ENCODE data around the gene MLXIP. TPM values are rescaled to one million over a fixed set of nuclear protein-coding genes. Genes with fewer than 3 reads are reported as not detected.
A peak's percentile ranks its signal among the peaks of the same experiment; 100 is the strongest.

Gene MLXIP
- total and polyA plus RNA-seq, 9 of the 15 experiments (the other 6 are each of a cell fraction or from before 2014, with no cell fraction given) = 2.2 to 66.3 (median 18.1) TPM

DNA sequence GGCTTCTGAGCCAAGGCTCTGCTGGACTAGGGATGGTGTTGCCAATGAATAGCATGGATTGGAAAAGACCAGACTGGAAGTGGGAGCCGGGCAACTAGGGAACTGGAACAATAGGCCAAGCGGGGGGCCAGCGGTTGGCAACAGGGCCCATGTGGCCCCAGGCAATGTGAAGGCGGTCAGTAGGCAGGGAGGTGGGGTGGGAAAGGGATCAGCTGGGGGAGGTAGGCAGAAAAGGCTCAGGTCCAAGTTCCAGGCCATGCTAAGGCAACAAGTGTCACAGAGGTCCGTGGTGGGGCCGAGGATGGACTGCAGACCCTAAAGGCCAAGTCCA lies 14.9 kb upstream of the MLXIP start (continued):
- TF ChIP-seq, protein P1, sequence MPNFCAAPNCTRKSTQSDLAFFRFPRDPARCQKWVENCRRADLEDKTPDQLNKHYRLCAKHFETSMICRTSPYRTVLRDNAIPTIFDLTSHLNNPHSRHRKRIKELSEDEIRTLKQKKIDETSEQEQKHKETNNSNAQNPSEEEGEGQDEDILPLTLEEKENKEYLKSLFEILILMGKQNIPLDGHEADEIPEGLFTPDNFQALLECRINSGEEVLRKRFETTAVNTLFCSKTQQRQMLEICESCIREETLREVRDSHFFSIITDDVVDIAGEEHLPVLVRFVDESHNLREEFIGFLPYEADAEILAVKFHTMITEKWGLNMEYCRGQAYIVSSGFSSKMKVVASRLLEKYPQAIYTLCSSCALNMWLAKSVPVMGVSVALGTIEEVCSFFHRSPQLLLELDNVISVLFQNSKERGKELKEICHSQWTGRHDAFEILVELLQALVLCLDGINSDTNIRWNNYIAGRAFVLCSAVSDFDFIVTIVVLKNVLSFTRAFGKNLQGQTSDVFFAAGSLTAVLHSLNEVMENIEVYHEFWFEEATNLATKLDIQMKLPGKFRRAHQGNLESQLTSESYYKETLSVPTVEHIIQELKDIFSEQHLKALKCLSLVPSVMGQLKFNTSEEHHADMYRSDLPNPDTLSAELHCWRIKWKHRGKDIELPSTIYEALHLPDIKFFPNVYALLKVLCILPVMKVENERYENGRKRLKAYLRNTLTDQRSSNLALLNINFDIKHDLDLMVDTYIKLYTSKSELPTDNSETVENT (CRISPR knock-in tag; IDR thresholded peaks at IDR 0.05) = 0 out of 2 replicates have a peak, but pooled peaks have one; percentile 47

DNA sequence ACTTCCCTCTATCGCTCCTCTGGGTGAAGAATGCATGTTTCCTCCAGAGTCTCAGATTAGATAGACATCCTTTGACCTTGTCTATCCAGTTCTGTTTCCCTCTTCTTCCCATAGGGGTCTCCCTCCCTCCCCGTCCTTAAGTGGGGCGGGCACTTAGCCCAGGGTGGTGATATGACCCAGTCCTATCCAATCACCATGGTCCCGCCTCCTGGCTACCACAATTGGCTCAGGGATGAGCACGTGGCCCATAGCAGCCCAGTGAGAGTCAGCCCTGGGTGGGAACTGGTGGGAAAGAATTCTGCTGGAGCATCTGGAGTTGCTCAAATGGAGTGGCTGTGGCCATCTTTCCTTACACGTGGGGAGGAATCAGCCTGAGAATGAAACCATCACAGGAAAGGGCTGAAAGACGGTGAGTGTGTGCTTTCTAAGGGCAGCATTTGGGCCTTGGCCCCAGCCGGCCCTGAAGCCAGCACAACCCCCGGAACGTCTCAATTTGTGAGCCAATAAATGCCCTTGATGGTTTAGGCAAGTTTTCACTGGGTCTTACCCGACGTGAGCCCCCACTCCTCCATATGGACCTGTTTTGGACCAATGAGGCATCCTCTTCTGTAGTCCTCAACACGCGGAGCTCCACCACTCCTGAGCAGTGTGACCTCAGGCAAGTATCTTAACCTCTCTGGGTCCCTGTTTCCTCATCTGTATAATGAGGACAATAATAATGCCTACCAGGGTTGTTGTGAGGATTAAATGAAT lies 14.4 kb upstream of the MLXIP start:
- FAIRE-seq (peak; percentile 99), ATAC-seq (peak; percentile 97), DNase-seq (ENCODE audit: extremely low read depth in 1 of 4, low spot score in 3 of 4) (peak; percentile 96 to 99 (median 98))
- Histone ChIP-seq H3K27me3 (ENCODE audit: control insufficient read depth in 2 of 2, insufficient read depth in 2 of 2, low read length in 2 of 2) (no peaks in the 10 kb centered on the region), H3K9me1 (ENCODE audit: control insufficient read depth, insufficient read depth, low read length) (no peaks in the 10 kb centered on the region), H3K79me2 (ENCODE audit: control insufficient read depth, insufficient read depth, low read length) (peaks cover 42% of the 10 kb centered on the region), H3K27ac (ENCODE audit: extremely low read depth, low read depth, low read length) (peak overlapping the region; percentile 94), H2AFZ (ENCODE audit: low read depth, low read length) (peak overlapping the region; percentile 71), H3K4me2 (ENCODE audit: insufficient read depth, low read length) (peak overlapping the region; percentile 98), H3K4me3 (peak overlapping the region; percentile 44), H3K9me3 (replicated peaks; ENCODE audit: control insufficient read depth, insufficient read depth, low read depth, low read length) (no peaks in the 10 kb centered on the region), H4K20me1 (replicated peaks; ENCODE audit: control insufficient read depth, insufficient read depth, low read length) (no peaks in the 10 kb centered on the region), H3K9ac (ENCODE audit: insufficient read depth in 1 of 2, low read depth in 2 of 2, low read length in 2 of 2) (peak overlapping the region; percentile 91 to 94), H3K4me1 (replicated peaks in 1 of 2; ENCODE audit: control insufficient read depth in 2 of 2, insufficient read depth in 2 of 2, low read length in 2 of 2) (peaks cover 45 to 54% of the 10 kb centered on the region in 2 experiments), H3K36me3 (ENCODE audit: control insufficient read depth, insufficient read depth, low read length) (peaks cover 54% of the 10 kb centered on the region)
- ChIA-PET POLR2A (interaction anchor here (0.6 to 3.0 kb wide), 13 partner anchors 8 to 270 kb away, joined by 3 to 19 read pairs (median 3); no protein-coding TSS in a partner anchor), CTCF (ENCODE audit: low intra/inter-chr PET ratio) (interaction anchor here (0.8 to 1.0 kb wide), 2 partner anchors 59 to 87 kb away, joined by 3 read pairs; no protein-coding TSS in a partner anchor)
- in situ Hi-C loops (cut with MboI) (no loop called here), intact Hi-C loops (cut with micrococcal nuclease) (loop anchor here (1.0 to 5.0 kb wide), 4 partner anchors 14 to 463 kb away; partner anchors contain the start of genes KNTC1, MLXIP and RSRC2)
- TSS peak; percentile 98 for BruUV-seq (replicated peaks)
- under 1% methylated on average over 14 of the region's 14 CpGs for WGBS (ENCODE audit: insufficient coverage, low coverage, missing lambda C conversion rate)
- TF ChIP-seq PHF20 (IDR thresholded peaks at IDR 0.05; ENCODE audit: partially characterized antibody) = peak; percentile 42
- TF ChIP-seq POLR3A (IDR thresholded peaks at IDR 0.05; ENCODE audit: borderline replicate concordance, extremely low read depth, insufficient read depth, insufficient read length) = no peak
- peak; percentile 80; the same call in 1 of the 2 replicates for TF ChIP-seq KLF6 (CRISPR knock-in tag; IDR thresholded peaks at IDR 0.05; ENCODE audit: borderline replicate concordance)
- peak; percentile 50 for TF ChIP-seq TEAD4 (IDR thresholded peaks at IDR 0.05; ENCODE audit: low read length)
- TF ChIP-seq TEAD4 (CRISPR knock-in tag; IDR thresholded peaks at IDR 0.05; ENCODE audit: borderline replicate concordance) = no peak
- TF ChIP-seq ZNF584 (CRISPR knock-in tag; IDR thresholded peaks at IDR 0.05; ENCODE audit: low read depth) = peak; percentile 77; the same call in 1 of the 2 replicates
- peak; percentile 46; the same call in 1 of the 2 replicates for TF ChIP-seq CEBPG (CRISPR knock-in tag; IDR thresholded peaks at IDR 0.05)
- TF ChIP-seq CEBPG (tag; conservative IDR thresholded peaks at IDR 0.05 in 1 of 2, IDR thresholded peaks at IDR 0.05 in 1 of 2) = no peak; a peak in 1 of 4 replicates
- TF ChIP-seq, protein P2, sequence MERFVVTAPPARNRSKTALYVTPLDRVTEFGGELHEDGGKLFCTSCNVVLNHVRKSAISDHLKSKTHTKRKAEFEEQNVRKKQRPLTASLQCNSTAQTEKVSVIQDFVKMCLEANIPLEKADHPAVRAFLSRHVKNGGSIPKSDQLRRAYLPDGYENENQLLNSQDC (CRISPR knock-in tag; IDR thresholded peaks at IDR 0.05) = peak; percentile 84
- peak; percentile 84 to 90; a peak in 3 of 4 replicates for TF ChIP-seq TEAD1 (CRISPR knock-in tag; IDR thresholded peaks at IDR 0.05)
- peak; percentile 58 for TF ChIP-seq SMAD1 (IDR thresholded peaks at IDR 0.05; ENCODE audit: low read depth, low read length, partially characterized antibody)
- no peak for TF ChIP-seq CREB1 (IDR thresholded peaks at IDR 0.05)
- TF ChIP-seq CREB1 (CRISPR knock-in tag; IDR thresholded peaks at IDR 0.05) = no peak; the same call in 1 of the 2 replicates
- peak; percentile 65; the same call in 1 of the 2 replicates for TF ChIP-seq NR2C2 (CRISPR knock-in tag; IDR thresholded peaks at IDR 0.05)
- TF ChIP-seq NR2C2 (tag; IDR thresholded peaks at IDR 0.05) = peak; percentile 90
- no peak for TF ChIP-seq PHB (CRISPR knock-in tag; IDR thresholded peaks at IDR 0.05)
- TF ChIP-seq BHLHE40 (IDR thresholded peaks at IDR 0.05; ENCODE audit: low read length) = peak; percentile 43

All from K562 (cell line).